HG02970 (cell line): ENCODE results near the gene BEX3.
"Not testable (repeated sequence)": the region's sequence is repeated elsewhere in the genome, so short reads cannot be mapped to it uniquely, and the experiment has no call there.

Source experiments
- ATAC-seq: cut with Tn5 transposase; IDR thresholded peaks from one replicate; pipeline ENCODE4 v1.9.1; 2021; ENCODE audit warnings: mild to moderate bottlenecking, moderate library complexity, moderate number of reproducible peaks; ENCODE audit not compliant: unreplicated experiment, low FRiP score

The BEX3 gene

DNA sequence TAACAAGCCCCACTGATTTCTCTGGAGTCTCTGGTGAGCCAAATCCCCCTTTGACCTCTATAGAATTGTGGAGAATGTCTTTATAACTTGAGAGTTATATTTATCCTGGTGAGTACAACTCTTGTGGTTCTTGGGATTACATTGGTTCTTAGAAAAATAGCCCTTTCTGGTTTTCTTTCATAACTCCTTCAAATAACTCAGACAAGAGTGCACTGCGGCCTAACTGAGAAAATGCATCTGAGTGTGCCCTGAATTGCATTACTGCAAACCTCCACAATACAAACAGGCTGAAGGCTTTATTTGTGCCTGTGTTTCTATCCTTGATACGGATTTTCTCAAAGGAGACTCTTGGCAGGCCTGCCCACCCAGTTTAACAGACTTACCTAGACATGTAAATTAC lies 2.7 kb downstream of the BEX3 start:
- no peak for ATAC-seq

DNA sequence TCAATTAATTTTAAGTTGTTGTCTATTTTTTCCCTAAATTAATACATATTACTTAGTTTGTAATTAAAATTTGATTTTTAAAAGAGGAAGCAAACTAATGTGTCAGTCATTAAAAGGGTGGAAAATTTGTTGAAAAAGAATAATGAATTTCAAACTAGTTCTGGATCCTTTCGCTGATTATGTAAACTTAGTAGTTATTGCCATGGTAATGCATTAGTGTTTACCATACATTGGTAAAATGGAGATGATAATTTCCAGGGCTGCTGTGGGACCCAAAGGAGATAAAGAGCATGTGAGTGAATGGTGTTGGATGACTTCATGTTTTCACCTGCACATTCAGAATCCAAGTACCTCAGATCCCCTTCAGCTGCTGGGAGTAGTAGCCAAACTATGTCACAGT lies 6.5 kb downstream of the BEX3 start:
- ATAC-seq = no peak

- ATAC-seq = no peak
Measured at GRCh38 chrX:103384672-103385071, 8.3 kb downstream of the BEX3 start.

DNA sequence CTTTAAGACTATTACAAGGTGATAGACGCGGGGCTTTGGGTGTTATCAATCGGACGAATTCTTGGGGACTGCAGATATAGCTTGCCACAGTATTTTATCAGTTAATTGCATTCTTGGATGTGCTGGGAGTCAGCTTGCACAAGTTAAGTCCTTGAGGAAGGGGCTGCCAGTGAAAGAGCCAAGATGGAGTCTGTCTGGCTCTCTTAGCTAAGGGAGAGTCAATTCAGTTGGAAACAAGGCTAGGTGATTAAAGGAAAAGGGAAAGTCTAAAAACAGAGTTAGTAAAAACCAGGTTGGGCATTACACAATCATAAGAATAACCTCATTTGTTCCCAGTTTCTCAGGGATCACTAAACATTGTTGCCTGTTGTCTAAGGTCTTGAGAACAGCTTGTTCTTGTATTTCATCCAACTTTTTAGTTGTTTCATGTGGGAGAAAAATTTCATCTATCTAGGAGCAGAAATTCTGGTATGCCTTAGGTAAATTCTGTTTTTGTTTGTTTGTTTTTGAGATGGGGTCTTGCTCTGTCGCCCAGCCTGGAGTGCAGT lies 9.0 kb downstream of the BEX3 start:
- not testable (repeated sequence) for ATAC-seq

DNA sequence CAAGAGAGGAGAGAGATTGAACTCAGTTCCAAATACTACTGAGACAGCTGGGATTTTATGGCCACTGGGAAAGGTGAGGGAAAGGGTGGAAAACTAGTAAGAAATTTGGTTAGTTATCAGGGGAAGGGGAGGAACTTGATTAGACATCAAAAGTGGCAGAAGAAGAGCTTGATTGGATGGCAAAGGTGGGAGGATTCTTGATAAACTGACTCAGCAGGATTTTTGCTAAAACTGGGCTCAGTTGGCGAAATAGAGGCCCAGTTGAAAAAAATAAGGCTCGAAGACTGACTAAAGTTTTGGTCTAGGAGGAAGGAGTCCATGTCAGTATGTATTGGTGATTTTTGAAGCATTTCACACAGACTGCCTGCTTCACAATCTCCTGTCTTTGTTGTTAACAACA lies 10.0 kb downstream of the BEX3 start:
- ATAC-seq = no peak

- no peak for ATAC-seq
Measured at GRCh38 chrX:103393487-103393886, 17.1 kb downstream of the BEX3 start.

DNA sequence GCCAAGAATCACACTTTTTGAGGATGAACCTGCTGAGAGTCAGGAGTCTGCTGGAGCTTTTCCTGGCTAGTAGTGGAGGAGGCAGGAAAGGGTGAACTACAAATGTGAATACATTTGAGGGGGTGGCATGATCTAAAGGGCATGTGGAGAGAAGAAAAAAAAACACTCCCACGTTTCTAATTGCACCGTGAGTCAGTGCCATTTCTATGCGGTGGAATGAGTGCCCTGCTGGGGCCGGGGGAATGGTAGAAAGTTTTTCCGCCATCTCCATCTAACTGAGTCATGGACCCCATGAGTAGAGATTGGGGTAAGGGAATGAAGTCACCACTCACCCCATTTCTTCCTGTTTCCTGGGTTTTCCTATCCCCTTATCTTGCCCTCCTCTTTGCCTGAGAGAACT lies 19.8 kb downstream of the BEX3 start:
- no peak for ATAC-seq

DNA sequence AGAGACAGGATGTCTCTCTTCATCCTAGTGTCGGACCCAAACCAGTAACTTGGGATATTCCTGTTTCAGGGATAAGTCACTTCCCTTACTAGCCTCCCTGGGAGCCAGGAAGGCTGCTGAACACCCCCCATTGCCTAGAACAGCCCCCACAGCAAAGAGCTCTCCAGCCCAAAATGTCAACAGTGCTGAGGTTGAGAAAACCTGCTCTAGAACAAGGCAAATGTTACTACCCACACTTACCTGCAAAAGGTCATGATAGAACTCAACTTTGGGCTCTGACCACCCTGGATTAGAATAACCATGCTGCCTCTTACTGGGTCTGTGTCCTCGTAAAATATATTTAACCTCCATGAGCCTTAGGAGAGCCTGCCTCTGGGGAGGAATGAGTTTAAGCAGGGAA lies 20.3 kb downstream of the BEX3 start:
- ATAC-seq = no peak

GRCh38 chrX:103397707-103398106 lies 21.4 kb downstream of the BEX3 start:
- ATAC-seq = no peak

DNA sequence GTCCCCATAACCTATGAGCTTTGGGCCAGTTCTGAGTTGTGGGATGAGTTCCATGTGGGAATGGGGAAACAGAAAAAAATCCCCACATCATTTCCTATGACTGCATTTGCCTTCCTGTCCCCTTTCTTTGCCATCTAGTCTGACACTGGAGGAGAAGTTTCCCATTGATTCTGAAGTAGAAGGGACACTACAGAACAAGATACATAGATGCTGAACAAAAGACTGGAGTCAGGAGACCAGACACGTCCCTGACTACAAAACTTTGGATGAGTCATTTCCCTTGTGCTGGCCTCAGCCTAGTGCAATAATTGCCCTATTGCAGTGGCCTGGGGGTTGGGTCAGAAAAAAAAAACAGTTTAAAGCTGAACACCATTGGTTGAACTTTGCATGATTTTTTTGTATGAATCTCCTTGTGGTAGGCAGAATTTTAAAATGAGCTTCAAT lies 22.1 kb downstream of the BEX3 start:
- no peak for ATAC-seq

DNA sequence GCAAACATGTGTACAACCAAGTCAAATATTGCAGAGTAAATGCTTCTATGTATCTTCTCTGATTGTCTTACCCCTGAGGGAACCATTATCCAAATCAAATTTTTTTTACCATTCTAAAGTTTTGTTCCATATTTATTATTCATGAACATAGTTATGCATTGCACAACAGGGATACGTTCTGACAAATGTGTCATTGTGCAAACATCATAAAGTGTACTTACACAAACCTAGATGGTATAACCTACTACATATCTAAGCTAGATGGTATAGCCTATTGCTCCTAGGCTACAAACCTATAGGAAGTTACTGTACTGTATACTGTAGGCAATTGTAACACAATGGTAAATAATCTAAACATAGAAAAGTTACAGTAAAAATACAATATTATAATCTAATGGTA lies 23.4 kb downstream of the BEX3 start:
- no peak for ATAC-seq

GRCh38 chrX:103400931-103401330 lies 24.6 kb downstream of the BEX3 start:
- ATAC-seq = no peak

DNA sequence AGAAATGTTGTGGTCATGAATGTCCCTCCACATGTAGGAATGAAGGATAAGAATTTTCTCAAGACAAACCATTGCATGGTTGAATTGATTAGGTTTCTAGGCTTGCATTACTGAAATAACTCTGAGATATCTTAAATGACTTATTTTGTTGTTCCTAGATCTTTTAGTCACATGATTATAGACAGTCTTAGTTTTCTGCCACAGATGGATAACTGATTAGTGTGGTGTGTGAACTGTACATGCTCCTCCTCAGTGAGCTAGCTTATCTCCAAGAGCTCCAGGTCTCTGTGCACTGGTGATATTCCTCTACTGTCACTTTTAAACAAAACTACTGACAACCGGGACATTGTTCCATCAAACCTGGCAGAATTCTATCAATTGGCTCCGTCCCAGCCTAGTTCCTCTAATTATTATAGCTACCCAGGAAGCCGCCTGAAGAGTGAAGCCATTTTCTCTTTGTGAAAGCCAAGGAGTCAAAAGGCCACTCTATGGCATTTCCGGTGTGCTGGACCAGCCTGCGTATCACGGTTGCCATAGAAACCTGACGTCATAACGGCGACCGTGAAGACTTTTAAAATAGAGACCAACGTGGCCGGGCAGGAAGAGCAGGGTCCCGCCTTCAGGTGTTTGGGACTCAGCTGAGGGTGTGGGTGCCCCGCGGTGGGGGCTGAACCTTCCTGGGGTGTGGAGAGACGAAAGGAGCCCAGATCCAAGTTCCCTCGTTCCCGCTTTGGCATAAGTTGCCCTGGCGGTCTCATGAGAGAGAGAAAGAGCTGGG lies 28.1 kb downstream of the BEX3 start:
- ATAC-seq = peak; percentile 87

DNA sequence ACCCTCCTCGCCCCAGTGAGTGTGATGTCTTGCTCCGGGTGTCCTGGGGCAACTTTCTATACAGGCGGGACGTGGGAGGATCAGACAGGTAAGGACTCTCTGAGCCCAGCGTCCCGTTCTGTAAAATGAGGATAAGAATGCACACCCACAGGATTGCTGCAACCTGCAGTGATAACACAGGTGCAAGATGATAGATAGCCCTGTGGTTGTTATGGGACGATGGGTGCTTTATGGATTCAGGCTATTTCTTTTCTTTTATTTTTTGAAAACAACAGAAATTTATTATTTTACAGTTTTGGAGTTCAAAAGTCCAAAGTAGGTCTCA lies 28.6 kb downstream of the BEX3 start:
- ATAC-seq = no peak

GRCh38 chrX:103406256-103406655 lies 29.9 kb downstream of the BEX3 start:
- ATAC-seq = no peak

DNA sequence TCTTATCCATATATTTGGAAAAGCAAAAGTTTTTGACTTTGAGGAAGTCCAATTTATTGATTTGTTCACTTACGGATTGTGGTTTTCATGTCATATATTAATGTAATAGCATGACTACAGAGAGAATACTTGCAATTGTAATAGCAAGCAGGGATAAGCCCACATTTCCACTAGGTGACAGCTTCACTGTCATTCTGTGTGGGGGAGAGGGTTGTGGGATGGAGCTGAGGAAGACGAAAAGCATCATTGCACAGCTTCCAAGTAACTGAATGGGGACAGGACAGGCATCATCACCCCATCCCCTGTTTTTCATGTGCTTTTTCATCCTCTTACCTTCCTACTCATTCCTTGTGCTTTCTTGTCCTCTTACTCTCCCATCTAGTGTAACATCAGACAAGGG lies 31.4 kb downstream of the BEX3 start:
- no peak for ATAC-seq

DNA sequence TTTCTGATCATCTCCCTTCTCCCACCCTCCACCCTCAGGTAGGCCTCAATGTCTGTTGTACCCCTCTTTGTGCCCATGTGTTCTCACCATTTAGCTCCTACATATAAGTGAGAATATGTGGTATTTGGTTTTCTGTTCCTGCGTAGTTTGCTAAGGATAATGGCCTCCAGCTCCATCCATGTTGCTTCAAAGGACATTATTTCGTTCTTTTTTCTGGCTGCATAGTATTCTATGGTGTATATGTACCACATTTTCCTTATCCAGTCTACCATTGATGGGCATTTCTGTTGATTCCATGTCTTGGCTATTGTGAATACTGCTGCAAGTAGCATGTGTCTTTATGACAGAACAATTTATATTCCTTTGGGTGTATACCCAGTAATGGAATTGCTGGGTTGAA lies 35.4 kb downstream of the BEX3 start:
- ATAC-seq = not testable (repeated sequence)

DNA sequence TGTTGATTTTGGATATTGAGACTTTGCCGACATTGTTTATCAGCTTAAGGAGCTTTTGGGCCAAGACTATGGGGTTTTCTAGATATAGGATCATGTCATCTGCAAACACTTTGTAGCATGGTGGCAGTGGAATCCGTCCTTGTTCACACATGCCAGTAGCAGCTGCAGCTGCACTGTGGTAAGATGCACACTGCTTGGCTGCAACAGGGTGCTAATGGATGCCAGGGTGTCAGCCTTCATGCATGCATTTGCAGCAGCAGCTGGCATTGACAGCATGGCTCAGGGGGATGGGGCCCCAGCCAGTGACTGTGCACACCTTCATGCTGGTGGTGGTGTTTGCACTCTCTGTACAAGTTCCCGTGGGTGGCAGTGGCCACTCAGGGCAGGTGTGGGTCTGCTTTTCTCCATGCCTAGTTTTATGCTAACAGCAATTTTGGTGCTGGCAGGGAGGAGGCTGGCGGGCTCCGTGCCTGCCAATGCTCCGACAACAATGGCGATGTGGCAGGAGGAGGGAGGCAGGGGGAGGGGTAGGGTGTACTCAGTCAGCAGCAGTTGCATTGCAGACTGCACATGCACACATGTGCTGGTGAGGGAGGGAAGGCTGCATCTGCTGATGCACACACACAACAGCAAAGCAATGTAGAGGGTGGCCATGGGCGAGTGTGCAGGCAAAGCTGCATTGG lies 37.5 kb downstream of the BEX3 start:
- no peak for ATAC-seq

- no peak for ATAC-seq
Measured at GRCh38 chrX:103414561-103414960, 38.2 kb downstream of the BEX3 start.

- ATAC-seq = no peak
Measured at GRCh38 chrX:103415068-103415467, 38.7 kb downstream of the BEX3 start.

GRCh38 chrX:103415528-103415927 lies 39.2 kb downstream of the BEX3 start:
- no peak for ATAC-seq

GRCh38 chrX:103417370-103417769 lies 41.0 kb downstream of the BEX3 start:
- ATAC-seq = no peak
